Natural killer cell (primary cell): Measurements from ENCODE around the gene ZNF543. TPM values are rescaled to one million over a fixed set of nuclear protein-coding genes. Genes with fewer than 3 reads are reported as not detected.

Experiments
- ATAC-seq, 3 donors: fragments of 150-1000 bp in 2 of 3; fragments of 200-7000 bp in 1 of 3; cut with Tn5 transposase; 1 replicate in 1 of 3; 2 replicates in 2 of 3; pipeline ENCODE4 v1.10.0; 2021; ENCODE audit warnings: mild to moderate bottlenecking in 2 of 3, moderate library complexity in 2 of 3
- DNase-seq, 2 donors: peaks; one replicate each; pipeline versions ENCODE4 v3.0.0 to v3.0.0-alpha.2; 2013 to 2021; ENCODE audit warnings: mixed read lengths in 1 of 2
- H3K27ac ChIP-seq: one replicate; pipeline ENCODE4 v1.5.1; 2013; ENCODE audit warnings: mild to moderate bottlenecking, low read length
- H3K27me3 ChIP-seq: one replicate; pipeline ENCODE4 v1.6.1; 2013; ENCODE audit warnings: low read length; ENCODE audit not compliant: control insufficient read depth, insufficient read depth
- H3K36me3 ChIP-seq: one replicate; pipeline ENCODE4 v1.6.1; 2013; ENCODE audit warnings: low read length; ENCODE audit not compliant: control insufficient read depth, insufficient read depth
- H3K4me1 ChIP-seq: one replicate; pipeline ENCODE4 v1.6.1; 2013; ENCODE audit warnings: low read length; ENCODE audit not compliant: control insufficient read depth, insufficient read depth
- H3K4me3 ChIP-seq: one replicate; pipeline ENCODE4 v1.5.1; 2013; ENCODE audit warnings: low read length
- H3K9me3 ChIP-seq: one replicate; pipeline ENCODE4 v1.6.1; 2013; ENCODE audit warnings: low read length; ENCODE audit not compliant: control insufficient read depth, insufficient read depth
- H3K27ac Mint-ChIP-seq, 2 donors: one replicate each; pipeline ENCODE4 v1.8.0; 2022; ENCODE audit warnings: mild to moderate bottlenecking in 2 of 2, mixed read lengths in 2 of 2, moderate library complexity in 1 of 2
- H3K27me3 Mint-ChIP-seq, 2 donors: one replicate each; pipeline ENCODE4 v1.8.0; 2022; ENCODE audit warnings: low read depth in 2 of 2, mixed read lengths in 2 of 2
- H3K36me3 Mint-ChIP-seq: one replicate; pipeline ENCODE4 v1.8.0; 2022; ENCODE audit warnings: mixed read lengths
- H3K4me1 Mint-ChIP-seq, 2 donors: one replicate each; pipeline ENCODE4 v1.8.0; 2022; ENCODE audit warnings: mixed read lengths in 2 of 2
- H3K4me3 Mint-ChIP-seq: one replicate; pipeline ENCODE4 v1.8.0; 2022; ENCODE audit warnings: mild to moderate bottlenecking, moderate library complexity, mixed read lengths
- H3K9me3 Mint-ChIP-seq, 2 donors: one replicate each; pipeline ENCODE4 v1.8.0; 2022; ENCODE audit warnings: mixed read lengths in 2 of 2
- CTCF ChIP-seq: fragments of 200-600 bp; IDR thresholded peaks from one replicate; pipeline ENCODE4 v1.8.0; 2022; ENCODE audit warnings: antibody characterized with exemption
- WGBS: methylation state at CpG from one replicate; pipeline ENCODE4 v1.1.7; 2013; ENCODE audit warnings: missing lambda C conversion rate; ENCODE audit not compliant: insufficient coverage; 5-methylcytosine and 5-hydroxymethylcytosine counted together
- intact Hi-C: fragments of 100-400 bp; cut with micrococcal nuclease; formaldehyde crosslinking; loops from one replicate; pipeline ENCODE4 v1.14.2; 2022
- total RNA-seq, 4 donors: library from RNA; stranded (reverse); fragments of 120-200 nt in 1 of 4; gene quantifications; one replicate each; pipeline versions ENCODE4 v1.2.3 to v1.2.4, GENCODE V29; 2013 to 2022

Gene ZNF543
- total RNA-seq, 3 donors from 2014 or later (not counting 1 experiment from before 2014, with no cell fraction given) = 4.7 to 7.2 (median 5.9) TPM

GRCh38 chr19:57292547-57292946 is 27.7 kb upstream of the ZNF543 start:
- H3K27me3 ChIP-seq = no peaks in the 10 kb centered on the region
- 100% methylated on average over 1 of the region's 1 CpG for WGBS
- H3K27ac ChIP-seq = no peak overlapping the region
- TF ChIP-seq CTCF = no peak
- no peak overlapping the region for H3K4me3 ChIP-seq
- Mint-ChIP-seq H3K27me3 (no peaks in the 10 kb centered on the region), H3K4me1 (peaks cover 19 to 27% of the 10 kb centered on the region in 2 donors), H3K36me3 (peaks cover 59% of the 10 kb centered on the region), H3K27ac (no peak overlapping the region), H3K9me3 (peaks cover 3% of the 10 kb centered on the region in 2 donors), H3K4me3 (no peak overlapping the region)
- ATAC-seq (no peak), DNase-seq (no peak)
- no peaks in the 10 kb centered on the region for H3K4me1 ChIP-seq
- intact Hi-C loops = no loop called here
- peaks cover 63% of the 10 kb centered on the region for H3K36me3 ChIP-seq
- H3K9me3 ChIP-seq = peaks cover 15% of the 10 kb centered on the region

- Histone ChIP-seq H3K27ac (no peak overlapping the region), H3K36me3 (peaks cover 57% of the 10 kb centered on the region), H3K27me3 (no peaks in the 10 kb centered on the region), H3K9me3 (peaks cover 15% of the 10 kb centered on the region), H3K4me3 (no peak overlapping the region), H3K4me1 (no peaks in the 10 kb centered on the region)
- Mint-ChIP-seq H3K4me1 (peaks cover 27 to 34% of the 10 kb centered on the region in 2 donors), H3K27ac (no peak overlapping the region), H3K36me3 (peaks cover 65% of the 10 kb centered on the region), H3K27me3 (no peaks in the 10 kb centered on the region), H3K9me3 (peaks cover 3% of the 10 kb centered on the region in 2 donors), H3K4me3 (no peak overlapping the region)
- TF ChIP-seq CTCF = no peak
- ATAC-seq = no peak
- intact Hi-C loops = no loop called here
- no peak for DNase-seq
- WGBS = 100% methylated on average over 1 of the region's 1 CpG
These were observed 26.6 kb upstream of the ZNF543 start for GRCh38 chr19:57293719-57294118.

GRCh38 chr19:57302020-57302465 is 18.2 kb upstream of the ZNF543 start:
- no peak overlapping the region for H3K27ac ChIP-seq
- peaks cover 13% of the 10 kb centered on the region for H3K36me3 ChIP-seq
- 88% methylated on average over 1 of the region's 1 CpG for WGBS
- Mint-ChIP-seq H3K4me3 (no peak overlapping the region), H3K27me3 (no peaks in the 10 kb centered on the region), H3K4me1 (peaks cover 13 to 16% of the 10 kb centered on the region in 2 donors), H3K36me3 (peaks cover 8% of the 10 kb centered on the region), H3K27ac (no peak overlapping the region), H3K9me3 (no peaks in the 10 kb centered on the region)
- H3K4me3 ChIP-seq = no peak overlapping the region
- DNase-seq (no peak), ATAC-seq (peak in 1 of 3 donors; percentile 12)
- TF ChIP-seq CTCF = no peak
- no peaks in the 10 kb centered on the region for H3K27me3 ChIP-seq
- no peaks in the 10 kb centered on the region for H3K9me3 ChIP-seq
- H3K4me1 ChIP-seq = no peaks in the 10 kb centered on the region
- intact Hi-C loops = no loop called here

GRCh38 chr19:57302727-57303401 is 17.4 kb upstream of the ZNF543 start:
- Histone ChIP-seq H3K4me3 (no peak overlapping the region), H3K27ac (no peak overlapping the region), H3K27me3 (no peaks in the 10 kb centered on the region), H3K9me3 (no peaks in the 10 kb centered on the region), H3K36me3 (peaks cover 11% of the 10 kb centered on the region), H3K4me1 (no peaks in the 10 kb centered on the region)
- no peaks in the 10 kb centered on the region for H3K27me3 Mint-ChIP-seq
- no peak for TF ChIP-seq CTCF
- peaks cover 8 to 9% of the 10 kb centered on the region in 2 donors for H3K4me1 Mint-ChIP-seq
- intact Hi-C loops = no loop called here
- H3K36me3 Mint-ChIP-seq = peaks cover 3% of the 10 kb centered on the region
- ATAC-seq = no peak
- DNase-seq = no peak
- WGBS = 86% methylated on average over 7 of the region's 7 CpGs
- no peak overlapping the region for H3K4me3 Mint-ChIP-seq
- no peaks in the 10 kb centered on the region for H3K9me3 Mint-ChIP-seq
- H3K27ac Mint-ChIP-seq = no peak overlapping the region
